K562 (cell line): ENCODE measurements around the gene LCNL1. TPM values are rescaled to one million over a fixed set of nuclear protein-coding genes. Genes with fewer than 3 reads are reported as not detected.

ENCODE experiments used
- ATAC-seq: fragments of 200-7000 bp; cut with Tn5 transposase; 3 replicates; pipeline ENCODE4 v1.9.1; 2020; ENCODE audit warnings: moderate library complexity
- BruUV-seq: library from RNA; stranded (reverse); fragments of 400-500 nt; replicated peaks from 2 replicates; lab custom pipeline; 2021; lab: Mats Ljungman, UMichigan
- CTCF ChIA-PET: fragments of 300-600 bp; formaldehyde crosslinking; extraction: SDS; loops from one replicate; lab custom pipeline; 2021; ENCODE audit warnings: low intra/inter-chr PET ratio; lab: Yijun Ruan, JAX
- POLR2A ChIA-PET: fragments of 300-600, 350-650 bp; sonication (Branson Sonifier 250); formaldehyde crosslinking; extraction: SDS; loops from one replicate; lab custom pipeline; 2021; ENCODE audit warnings: antibody characterized with exemption, inconsistent platforms; lab: Yijun Ruan, JAX
- DNase-seq, 4 experiments: peaks; one replicate each; pipeline versions ENCODE4 v3.0.0 to v3.0.0-alpha.2; 2011 to 2018; ENCODE audit warnings: low spot score in 3 of 4, mixed read lengths in 3 of 4; ENCODE audit errors: extremely low read depth in 1 of 4
- FAIRE-seq: peaks from 2 replicates; lab custom pipeline; 2011; peaks lifted over from hg19 to GRCh38; lab: Jason Lieb, UNC
- H2AFZ ChIP-seq: 2 replicates; pipeline ENCODE4 v1.6.0; 2011; ENCODE audit warnings: low read depth, low read length, control low read depth, inconsistent platforms
- H3K27ac ChIP-seq: fragments of 200-600 bp; 3 replicates; pipeline ENCODE4 v1.8.0; 2011; ENCODE audit warnings: low read depth, mild to moderate bottlenecking, control low read depth, inconsistent platforms, low read length, moderate library complexity, mixed read lengths; ENCODE audit errors: extremely low read depth
- H3K27me3 ChIP-seq, 2 experiments: fragments of 300-600 bp in 1 of 2; 2 replicates in 1 of 2; 3 replicates in 1 of 2; pipeline versions ENCODE4 v1.6.0 to v1.8.0; 2011; ENCODE audit warnings: inconsistent platforms in 2 of 2, low read length in 2 of 2, mild to moderate bottlenecking in 1 of 2, mixed read lengths in 1 of 2, moderate library complexity in 1 of 2; ENCODE audit not compliant: control insufficient read depth in 2 of 2, insufficient read depth in 2 of 2
- H3K36me3 ChIP-seq: fragments of 300-600 bp; 3 replicates; pipeline ENCODE4 v1.8.0; 2011; ENCODE audit warnings: mild to moderate bottlenecking, low read length, inconsistent platforms; ENCODE audit not compliant: control insufficient read depth, insufficient read depth
- H3K4me1 ChIP-seq, 2 experiments: fragments of 200-600 bp in 1 of 2; replicated peaks in 1 of 2; 2 replicates in 1 of 2; 3 replicates in 1 of 2; pipeline versions ENCODE4 v1.5.1 to v1.8.0; 2011; ENCODE audit warnings: inconsistent platforms in 2 of 2, low read length in 2 of 2, mild to moderate bottlenecking in 1 of 2, mixed read lengths in 1 of 2, moderate library complexity in 1 of 2; ENCODE audit not compliant: control insufficient read depth in 2 of 2, insufficient read depth in 2 of 2
- H3K4me2 ChIP-seq: 2 replicates; pipeline ENCODE4 v1.6.1; 2011; ENCODE audit warnings: low read length, control low read depth, inconsistent platforms, mixed read lengths; ENCODE audit not compliant: insufficient read depth
- H3K4me3 ChIP-seq: fragments of 200-600 bp; sonication (generic), shearing (Covaris generic); 2 replicates; pipeline ENCODE4 v1.5.1; 2016; ENCODE audit warnings: control low read depth, inconsistent platforms
- H3K79me2 ChIP-seq: fragments of 200-600 bp; 3 replicates; pipeline ENCODE4 v1.8.0; 2011; ENCODE audit warnings: low read length, inconsistent platforms; ENCODE audit not compliant: control insufficient read depth, insufficient read depth
- H3K9ac ChIP-seq, 2 experiments: 2 replicates each; pipeline versions ENCODE4 v1.6.0 to v1.6.1; 2011; ENCODE audit warnings: low read depth in 2 of 2, low read length in 2 of 2, control low read depth in 1 of 2, inconsistent platforms in 1 of 2, mild to moderate bottlenecking in 1 of 2, mixed read lengths in 1 of 2; ENCODE audit not compliant: insufficient read depth in 1 of 2
- H3K9me1 ChIP-seq: one replicate; pipeline ENCODE4 v1.6.0; 2011; ENCODE audit warnings: inconsistent platforms, mild to moderate bottlenecking, low read length, moderate library complexity; ENCODE audit not compliant: control insufficient read depth, insufficient read depth
- H3K9me3 ChIP-seq: replicated peaks from 2 replicates; pipeline ENCODE4 v1.5.1; 2011; ENCODE audit warnings: low read depth, low read length, inconsistent platforms; ENCODE audit not compliant: control insufficient read depth, insufficient read depth
- H4K20me1 ChIP-seq: replicated peaks from 2 replicates; pipeline ENCODE4 v1.6.1; 2011; ENCODE audit warnings: low read length, inconsistent platforms, mixed read lengths; ENCODE audit not compliant: control insufficient read depth, insufficient read depth
- CREM ChIP-seq: IDR thresholded peaks from 2 replicates; pipeline ENCODE4 v1.6.1; 2014; ENCODE audit warnings: antibody characterized with exemption, low read depth
- DEAF1 ChIP-seq: fragments of 450-650 bp; formaldehyde crosslinking; IDR thresholded peaks from 2 replicates; pipeline ENCODE4 v1.4.0; 2020; ENCODE audit warnings: mild to moderate bottlenecking, moderate library complexity
- EZH2 ChIP-seq: IDR thresholded peaks from 2 replicates; pipeline ENCODE4 v1.6.1; 2012; ENCODE audit warnings: low read depth, mild to moderate bottlenecking, inconsistent platforms, low read length, borderline replicate concordance
- FOXK2 ChIP-seq, 2 experiments: fragments of 450-650 bp; IDR thresholded peaks in 1 of 2; conservative IDR thresholded peaks in 1 of 2; 2 replicates each; pipeline ENCODE4 v1.6.1; 2016; ENCODE audit warnings: low read depth in 2 of 2, mild to moderate bottlenecking in 1 of 2
- GATA2 ChIP-seq: sonication (generic); formaldehyde crosslinking; IDR thresholded peaks from 2 replicates; pipeline ENCODE4 v1.4.0; 2020; ENCODE audit warnings: mild to moderate bottlenecking, missing genetic modification reagents
- HNRNPLL ChIP-seq: fragments of 200-400 bp; formaldehyde crosslinking; IDR thresholded peaks from 2 replicates; pipeline ENCODE4 v1.6.1; 2017; ENCODE audit warnings: low read length, low read depth, mild to moderate bottlenecking; ENCODE audit not compliant: poor library complexity, severe bottlenecking
- KLF1 ChIP-seq: fragments of 450-650 bp; IDR thresholded peaks from 2 replicates; pipeline ENCODE4 v1.6.1; 2016; ENCODE audit warnings: missing genetic modification characterization, missing compliant biosample characterization
- L3MBTL2 ChIP-seq: fragments of 450-650 bp; IDR thresholded peaks from 2 replicates; pipeline ENCODE4 v1.6.1; 2016; ENCODE audit warnings: mild to moderate bottlenecking, moderate library complexity
- MCM3 ChIP-seq: fragments of 450-650 bp; IDR thresholded peaks from 2 replicates; pipeline ENCODE4 v1.6.1; 2016
- MEF2A ChIP-seq: IDR thresholded peaks from 2 replicates; pipeline ENCODE4 v1.6.1; 2011; ENCODE audit warnings: low read depth, mild to moderate bottlenecking, low read length, moderate library complexity; ENCODE audit not compliant: control insufficient read depth
- SMAD4 ChIP-seq: fragments of 250-450 bp; sonication (Bioruptor Pico); conservative IDR thresholded peaks from 2 replicates; pipeline ENCODE4 v1.8.0; 2021; ENCODE audit warnings: inconsistent platforms, mild to moderate bottlenecking, moderate library complexity
- SP2 ChIP-seq: IDR thresholded peaks from 2 replicates; pipeline ENCODE4 v1.6.1; 2011; ENCODE audit warnings: mild to moderate bottlenecking, low read depth, low read length, moderate library complexity; ENCODE audit not compliant: poor library complexity, severe bottlenecking; ENCODE audit errors: extremely low read depth
- TCFL5 ChIP-seq: fragments of 250-450 bp; sonication (Bioruptor Pico); conservative IDR thresholded peaks from 2 replicates; pipeline ENCODE4 v1.6.1; 2021; ENCODE audit warnings: mild to moderate bottlenecking, moderate library complexity, matching md5 sums
- ZFPM2 ChIP-seq: fragments of 250-450 bp; sonication (Bioruptor Pico); IDR thresholded peaks from 2 replicates; pipeline ENCODE4 v1.5.1; 2022; ENCODE audit warnings: mild to moderate bottlenecking
- ZNF174 ChIP-seq: fragments of 250-450 bp; sonication (Bioruptor Pico); IDR thresholded peaks from 2 replicates; pipeline ENCODE4 v1.4.0; 2020; ENCODE audit warnings: mild to moderate bottlenecking
- ZNF316 ChIP-seq: fragments of 450-650 bp; IDR thresholded peaks from 2 replicates; pipeline ENCODE4 v1.6.1; 2016
- WGBS: fragments of 100-300 bp; shearing (Covaris generic); methylation state at CpG from one replicate; pipeline ENCODE4 v1.1.6; 2016; ENCODE audit warnings: low coverage, mixed read lengths; ENCODE audit not compliant: insufficient coverage; ENCODE audit errors: missing lambda C conversion rate; 5-methylcytosine and 5-hydroxymethylcytosine counted together
- in situ Hi-C: fragments of 300-500 bp; cut with MboI; formaldehyde crosslinking; loops from 4 replicates; pipeline ENCODE4 v1.15.0; 2018; ENCODE audit warnings: inconsistent platforms, mixed read lengths
- intact Hi-C: fragments of 100-400 bp; cut with micrococcal nuclease; formaldehyde crosslinking; loops from 2 replicates; pipeline ENCODE4 v1.14.2; 2022
- polyA plus RNA-seq, 8 experiments: library from polyadenylated mRNA; depleted of rRNA in 4 of 8; stranded (reverse) in 5 of 8; unstranded in 3 of 8; fragments of >200 nt; fragmentation: Nextera tagmentation in 2 of 8; fragmentation: Illumina TruSeq in 1 of 8; extraction: Ambion mirVana in 2 of 8; extraction: Trizol in 1 of 8; gene quantifications; 2 replicates each; pipeline versions ENCODE4 v1.2.1 to v1.2.3, GENCODE V29; 2011 to 2014; ENCODE audit warnings: inconsistent platforms in 1 of 8, missing spikeins in 1 of 8
- total RNA-seq, 7 experiments: library from RNA; depleted of rRNA in 6 of 7; stranded (reverse); fragments of >200 nt in 6 of 7; fragmentation: Illumina TruSeq in 2 of 7; extraction: Trizol in 2 of 7; gene quantifications; 2 replicates each; pipeline versions ENCODE4 v1.2.1 to v1.2.3, GENCODE V29; 2011 to 2021; ENCODE audit warnings: low replicate concordance in 1 of 7
- TF ChIP-seq, protein P1 (sequence below): sonication (generic); formaldehyde crosslinking; IDR thresholded peaks from 2 replicates; pipeline ENCODE4 v1.8.0; 2022; ENCODE audit warnings: mild to moderate bottlenecking, missing genetic modification reagents

LCNL1 gene
- total and polyA plus RNA-seq, 9 of the 15 experiments (the other 6 are each of a cell fraction or from before 2014, with no cell fraction given): 0.04 to 0.16 (median 0.04) TPM; not detected in 4

- no peak for TF ChIP-seq KLF1 (tag)
- TF ChIP-seq TCFL5 (CRISPR knock-in tag): no peak
- TF ChIP-seq, protein P1, sequence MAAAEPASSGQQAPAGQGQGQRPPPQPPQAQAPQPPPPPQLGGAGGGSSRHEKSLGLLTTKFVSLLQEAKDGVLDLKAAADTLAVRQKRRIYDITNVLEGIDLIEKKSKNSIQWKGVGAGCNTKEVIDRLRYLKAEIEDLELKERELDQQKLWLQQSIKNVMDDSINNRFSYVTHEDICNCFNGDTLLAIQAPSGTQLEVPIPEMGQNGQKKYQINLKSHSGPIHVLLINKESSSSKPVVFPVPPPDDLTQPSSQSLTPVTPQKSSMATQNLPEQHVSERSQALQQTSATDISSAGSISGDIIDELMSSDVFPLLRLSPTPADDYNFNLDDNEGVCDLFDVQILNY (CRISPR knock-in tag): no peak
Measured at GRCh38 chr9:136970361-136970760, 12.4 kb upstream of the LCNL1 start (continued).

DNA sequence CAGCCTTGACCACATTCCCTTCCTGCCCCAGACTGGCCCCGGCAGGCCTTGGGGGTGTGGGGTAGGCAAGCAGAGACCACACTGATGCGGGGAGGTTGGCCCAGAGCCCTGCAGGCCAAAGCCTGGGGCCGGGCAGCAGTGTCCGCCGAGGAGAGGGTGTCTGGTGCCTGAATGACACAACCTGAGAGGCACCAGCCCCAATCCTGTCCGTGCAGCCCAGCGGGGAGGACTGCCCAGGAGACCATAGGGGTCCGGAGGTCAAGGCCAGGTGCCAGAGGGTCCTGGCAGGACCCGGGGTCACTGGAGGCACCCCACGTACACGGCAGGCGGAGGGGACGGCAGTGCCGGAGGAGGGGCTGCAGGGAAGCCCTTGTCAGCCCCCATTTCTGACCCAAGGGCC is 11.0 kb upstream of the LCNL1 start:
- no peak for ATAC-seq
- no TSS peak for BruUV-seq

More for the DNA sequence above, 11.0 kb upstream of the LCNL1 start:
- DNase-seq (no peak), FAIRE-seq (no peak)
- TF ChIP-seq ZNF316 (no peak), CREM (no peak), MEF2A (no peak), ZFPM2 (CRISPR knock-in tag) (no peak), SMAD4 (CRISPR knock-in tag) (no peak), MCM3 (no peak), GATA2 (CRISPR knock-in tag) (no peak), SP2 (no peak), L3MBTL2 (no peak), EZH2 (no peak), DEAF1 (CRISPR knock-in tag) (no peak), ZNF174 (no peak), HNRNPLL (no peak), FOXK2 (conservative IDR thresholded peaks at IDR 0.05 in 1 of 2, IDR thresholded peaks at IDR 0.05 in 1 of 2; ENCODE audit: low read depth in 2 of 2) (no peak)
- H3K36me3 ChIP-seq: no peaks in the 10 kb centered on the region
- peak overlapping the region in 1 of 2 experiments; percentile 55; a peak in 1 of 4 replicates for H3K9ac ChIP-seq
- in situ Hi-C loops: no loop called here
- H3K4me1 ChIP-seq: peaks cover 0 to 81% of the 10 kb centered on the region in 2 experiments; a peak in 2 of 5 replicates
- intact Hi-C loops: no loop called here
- H4K20me1 ChIP-seq: no peaks in the 10 kb centered on the region
- ChIA-PET POLR2A (interaction anchor here (0.5 to 0.6 kb wide), 2 partner anchors 38 to 84 kb away, joined by 3 to 4 read pairs; no protein-coding TSS in a partner anchor), CTCF (no interaction called here)
- H3K9me1 ChIP-seq: no peaks in the 10 kb centered on the region
- 46% methylated on average over 13 of the region's 14 CpGs for WGBS
- H3K9me3 ChIP-seq: no peaks in the 10 kb centered on the region
- no peaks in the 10 kb centered on the region for H3K79me2 ChIP-seq
- no peak overlapping the region for H3K4me2 ChIP-seq
- H3K27ac ChIP-seq: no peak overlapping the region
- H3K4me3 ChIP-seq: no peak overlapping the region
- H3K27me3 ChIP-seq: no peaks in the 10 kb centered on the region
- no peak overlapping the region for H2AFZ ChIP-seq
